Activated CD8-positive, alpha-beta memory T cell treated with anti-CD3 and anti-CD28 coated beads, Interleukin-2, amount 50 U/mL, for 1 hour (primary cell): ENCODE data around the gene LTBP4.

ENCODE experiments used
- DNase-seq: peaks from one replicate; pipeline ENCODE4 v3.0.0-alpha.2; 2020; ENCODE audit errors: extremely low read depth

LTBP4 gene

GRCh38 chr19:40596608-40597328 lies 4.4 kb upstream of the LTBP4 start:
- no peak for DNase-seq

GRCh38 chr19:40597329-40597838 lies 3.8 kb upstream of the LTBP4 start:
- DNase-seq = no peak

- no peak for DNase-seq
Observed at GRCh38 chr19:40598121-40598917, 2.9 kb upstream of the LTBP4 start.

- no peak for DNase-seq
Observed at GRCh38 chr19:40598918-40599307, 2.3 kb upstream of the LTBP4 start.

- DNase-seq = no peak
Observed at GRCh38 chr19:40599331-40599901, 1.8 kb upstream of the LTBP4 start.

GRCh38 chr19:40599902-40600569 lies 1.1 kb upstream of the LTBP4 start:
- DNase-seq = no peak

- DNase-seq = no peak
Observed at GRCh38 chr19:40600570-40601133, 517 bp upstream of the LTBP4 start.

- DNase-seq = no peak
Observed at GRCh38 chr19:40603071-40603388, 1.9 kb downstream of the LTBP4 start.

GRCh38 chr19:40603389-40604170 lies 2.4 kb downstream of the LTBP4 start:
- DNase-seq = peak; percentile 85

- no peak for DNase-seq
Observed at GRCh38 chr19:40604171-40604646, 3.0 kb downstream of the LTBP4 start.

- DNase-seq = no peak
Observed at GRCh38 chr19:40604647-40605215, 3.6 kb downstream of the LTBP4 start.

- no peak for DNase-seq
Observed at GRCh38 chr19:40605216-40605971, 4.2 kb downstream of the LTBP4 start.

GRCh38 chr19:40607311-40608239 lies 6.4 kb downstream of the LTBP4 start:
- no peak for DNase-seq

GRCh38 chr19:40608240-40608621 lies 7.1 kb downstream of the LTBP4 start:
- no peak for DNase-seq

- DNase-seq = no peak
Observed at GRCh38 chr19:40608957-40609356, 7.8 kb downstream of the LTBP4 start.

- DNase-seq = peak; percentile 55
Observed at GRCh38 chr19:40609561-40610395, 8.6 kb downstream of the LTBP4 start.

GRCh38 chr19:40610396-40611064 lies 9.4 kb downstream of the LTBP4 start:
- DNase-seq = no peak
